Mesenteric fat pad (tissue), 1 donor: ENCODE results near the gene BOC. TPM values are rescaled to one million over a fixed set of nuclear protein-coding genes. Genes with fewer than 3 reads are reported as not detected.
"Not testable (repeated sequence)": the region's sequence is repeated elsewhere in the genome, so short reads cannot be mapped to it uniquely, and the experiment has no call there.

ENCODE experiments used
- DNase-seq: peaks from one replicate; pipeline ENCODE4 v3.0.0-alpha.2; 2020; ENCODE audit warnings: low spot score
- long read RNA-seq: library from polyadenylated mRNA; unstranded; transcript quantifications from one replicate; pipeline ENCODE4 v2.0.0, GENCODE V29; 2020
- total RNA-seq: library from RNA; stranded (reverse); fragmentation: NEBNext Ultra II Directional; extraction: Animal tissue kit (Norgen Biotek cat#: 25700); gene quantifications from one replicate; pipeline ENCODE4 v1.2.1, GENCODE V29; 2021
- donor health status: DM: yes; HTN: yes; CAD: no.

Gene BOC, protein sequence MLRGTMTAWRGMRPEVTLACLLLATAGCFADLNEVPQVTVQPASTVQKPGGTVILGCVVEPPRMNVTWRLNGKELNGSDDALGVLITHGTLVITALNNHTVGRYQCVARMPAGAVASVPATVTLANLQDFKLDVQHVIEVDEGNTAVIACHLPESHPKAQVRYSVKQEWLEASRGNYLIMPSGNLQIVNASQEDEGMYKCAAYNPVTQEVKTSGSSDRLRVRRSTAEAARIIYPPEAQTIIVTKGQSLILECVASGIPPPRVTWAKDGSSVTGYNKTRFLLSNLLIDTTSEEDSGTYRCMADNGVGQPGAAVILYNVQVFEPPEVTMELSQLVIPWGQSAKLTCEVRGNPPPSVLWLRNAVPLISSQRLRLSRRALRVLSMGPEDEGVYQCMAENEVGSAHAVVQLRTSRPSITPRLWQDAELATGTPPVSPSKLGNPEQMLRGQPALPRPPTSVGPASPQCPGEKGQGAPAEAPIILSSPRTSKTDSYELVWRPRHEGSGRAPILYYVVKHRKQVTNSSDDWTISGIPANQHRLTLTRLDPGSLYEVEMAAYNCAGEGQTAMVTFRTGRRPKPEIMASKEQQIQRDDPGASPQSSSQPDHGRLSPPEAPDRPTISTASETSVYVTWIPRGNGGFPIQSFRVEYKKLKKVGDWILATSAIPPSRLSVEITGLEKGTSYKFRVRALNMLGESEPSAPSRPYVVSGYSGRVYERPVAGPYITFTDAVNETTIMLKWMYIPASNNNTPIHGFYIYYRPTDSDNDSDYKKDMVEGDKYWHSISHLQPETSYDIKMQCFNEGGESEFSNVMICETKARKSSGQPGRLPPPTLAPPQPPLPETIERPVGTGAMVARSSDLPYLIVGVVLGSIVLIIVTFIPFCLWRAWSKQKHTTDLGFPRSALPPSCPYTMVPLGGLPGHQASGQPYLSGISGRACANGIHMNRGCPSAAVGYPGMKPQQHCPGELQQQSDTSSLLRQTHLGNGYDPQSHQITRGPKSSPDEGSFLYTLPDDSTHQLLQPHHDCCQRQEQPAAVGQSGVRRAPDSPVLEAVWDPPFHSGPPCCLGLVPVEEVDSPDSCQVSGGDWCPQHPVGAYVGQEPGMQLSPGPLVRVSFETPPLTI
- total RNA-seq: 37.3 TPM
- long read RNA-seq, partial matches to known transcripts: 26 of 42 reads
- long read RNA-seq, other reads (novel, unspliced or antisense): 15 of 42 reads

DNA sequence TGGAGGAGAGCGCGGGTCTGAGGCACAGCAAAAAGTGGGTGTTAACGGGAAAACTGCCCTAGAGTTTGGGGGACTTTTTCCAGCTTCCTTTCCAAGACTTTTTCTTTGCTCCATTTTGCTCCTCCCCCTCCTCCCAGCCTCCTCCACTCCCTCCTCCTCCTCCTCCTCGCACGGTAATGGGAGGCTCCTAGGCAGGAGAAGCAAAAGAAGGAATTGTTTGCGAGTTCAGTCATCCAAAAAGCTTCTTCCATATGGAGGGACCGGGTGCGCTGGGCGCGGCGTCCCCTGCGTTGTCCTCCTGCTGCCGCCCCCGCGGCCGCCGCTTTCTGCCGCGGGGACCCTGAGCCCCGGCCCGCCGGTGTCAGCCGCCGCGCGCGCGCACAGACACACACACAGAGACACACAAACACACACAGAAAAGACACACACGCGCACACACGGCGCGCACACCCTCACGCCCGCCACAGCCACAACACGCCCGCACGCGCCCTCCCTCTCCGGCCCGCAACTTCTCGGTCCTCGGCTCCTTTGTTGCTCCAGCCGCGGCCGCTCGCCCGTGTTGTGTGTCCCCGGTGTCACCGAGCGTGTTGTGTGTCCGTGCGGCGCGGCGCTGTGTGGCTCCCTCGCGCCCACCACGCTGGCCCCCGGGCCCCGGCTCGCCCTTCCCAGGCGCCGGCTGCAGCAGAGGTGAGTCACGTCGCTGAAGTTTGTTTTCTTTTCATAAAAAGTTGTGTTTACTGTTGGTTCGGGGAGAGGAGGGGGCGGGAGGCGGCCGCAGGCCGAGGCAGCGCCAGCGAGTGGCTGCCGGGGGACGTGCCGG lies at the start of gene BOC:
Gene BOC, plus strand, starts transcription at position 228 of the 820 bp plus-strand sequence. CDS start 38,246 bp downstream, outside the sequence.
- DNase-seq: no peak

DNA sequence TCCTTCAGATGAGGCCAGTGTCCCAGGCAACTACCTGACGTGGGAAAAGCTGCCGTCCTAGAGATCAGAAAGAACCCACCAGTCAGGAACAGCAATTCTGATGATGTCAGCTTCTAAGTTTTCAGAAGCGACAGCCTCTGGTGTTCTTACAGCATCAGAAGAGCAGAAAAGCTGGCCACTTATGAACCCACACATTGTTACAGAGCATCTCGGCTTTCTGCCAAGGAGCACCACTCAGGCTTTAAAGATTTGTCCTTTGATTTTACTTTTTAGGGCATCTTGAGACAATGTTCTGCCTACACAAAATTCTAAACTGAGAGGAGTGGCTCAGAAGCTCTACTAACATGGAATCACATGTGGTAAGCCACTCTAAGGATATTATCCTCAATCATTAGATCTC lies 49.7 kb upstream of the BOC start:
- DNase-seq: no peak

DNA sequence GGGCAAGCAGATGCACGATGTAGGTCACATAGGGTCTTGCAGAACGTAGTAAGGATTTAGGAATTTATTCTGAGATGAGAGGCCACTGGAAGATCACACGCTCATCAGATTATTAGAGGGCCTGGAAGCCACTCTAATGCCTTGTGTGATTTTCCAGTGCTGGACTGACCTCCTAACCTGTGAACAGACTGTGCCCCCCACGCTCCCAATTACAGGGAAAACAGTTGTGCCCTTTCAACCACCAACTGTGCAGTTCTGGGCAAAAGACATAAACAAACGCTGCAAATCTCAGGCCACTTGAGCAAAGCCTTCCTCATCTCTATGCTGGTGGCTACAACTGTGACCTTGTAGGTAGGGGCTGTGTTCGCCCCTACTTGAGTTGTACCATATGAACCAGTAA lies 48.2 kb upstream of the BOC start:
- DNase-seq: no peak

DNA sequence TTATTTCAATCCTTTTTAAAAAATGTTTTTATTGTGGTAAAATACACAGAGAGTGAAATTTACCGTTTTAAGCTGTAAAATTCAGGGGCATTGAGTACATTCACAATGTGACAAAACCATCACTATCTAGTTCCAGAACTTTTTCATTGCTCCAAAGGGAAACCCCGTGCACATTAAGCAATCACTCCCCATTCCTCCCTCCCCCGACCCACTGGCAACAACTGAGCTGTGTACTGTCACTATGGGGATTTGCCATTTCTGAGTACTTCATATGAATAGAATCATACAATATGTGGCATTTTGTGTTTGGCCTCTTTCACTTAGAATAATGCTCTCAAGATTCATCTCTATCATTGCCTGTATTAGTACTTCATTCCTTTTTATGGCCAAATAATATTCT lies 45.5 kb upstream of the BOC start:
- no peak for DNase-seq

DNA sequence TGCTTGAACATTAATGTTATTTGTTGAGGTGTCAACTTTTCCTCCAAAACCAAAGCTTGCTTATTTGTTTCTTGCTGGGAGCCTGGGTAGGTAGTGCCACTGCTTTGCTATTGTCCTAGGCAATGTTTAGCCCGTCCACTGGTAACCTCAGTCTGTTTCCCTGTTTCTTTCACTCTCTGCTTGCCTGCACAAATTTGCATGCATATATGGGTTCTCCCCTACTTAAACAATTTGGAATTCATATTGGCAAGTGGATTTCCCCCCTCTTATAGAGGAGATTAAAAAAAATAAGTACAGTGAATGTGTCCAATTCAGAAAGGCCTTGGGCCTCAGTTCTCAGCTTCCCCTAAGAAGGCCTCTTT lies 45.0 kb upstream of the BOC start:
- DNase-seq: no peak

DNA sequence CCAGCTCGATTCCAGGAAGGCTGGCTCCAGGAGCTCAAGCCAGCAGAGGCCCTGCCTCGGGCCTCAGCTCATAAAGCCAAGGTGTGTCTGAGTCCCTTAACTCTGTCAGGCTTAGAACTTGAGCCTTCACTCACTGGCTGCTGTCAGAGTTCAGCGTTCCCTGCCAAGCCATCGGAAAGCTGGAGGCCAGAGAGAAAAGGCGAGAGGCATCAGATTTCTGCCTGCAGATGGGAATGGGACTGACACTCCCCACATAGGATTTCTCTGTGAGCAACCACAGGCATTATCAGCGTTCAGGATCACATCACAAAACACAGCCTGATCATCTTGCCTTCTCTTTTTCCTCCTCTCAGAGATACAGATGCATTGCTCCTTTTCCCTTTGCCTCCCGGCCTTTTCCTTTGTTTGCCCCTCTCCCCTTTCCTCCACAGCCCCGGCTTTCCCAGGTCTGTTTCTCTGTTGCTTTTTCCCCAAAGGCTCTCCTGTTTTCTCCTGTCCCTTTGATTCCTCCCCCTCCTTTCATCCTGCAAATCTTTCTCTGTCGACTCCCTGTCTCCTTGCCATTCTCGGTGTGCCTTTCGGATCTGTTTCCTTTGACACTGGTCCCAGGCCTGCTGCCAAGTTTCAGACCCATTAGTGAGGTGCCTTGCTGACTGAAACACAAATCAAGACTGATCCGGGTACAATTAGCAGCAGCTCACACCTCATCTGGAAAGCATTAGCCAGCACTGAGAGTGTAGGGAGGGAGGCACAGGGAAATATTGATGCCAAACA lies 44.5 kb upstream of the BOC start:
- DNase-seq: no peak

DNA sequence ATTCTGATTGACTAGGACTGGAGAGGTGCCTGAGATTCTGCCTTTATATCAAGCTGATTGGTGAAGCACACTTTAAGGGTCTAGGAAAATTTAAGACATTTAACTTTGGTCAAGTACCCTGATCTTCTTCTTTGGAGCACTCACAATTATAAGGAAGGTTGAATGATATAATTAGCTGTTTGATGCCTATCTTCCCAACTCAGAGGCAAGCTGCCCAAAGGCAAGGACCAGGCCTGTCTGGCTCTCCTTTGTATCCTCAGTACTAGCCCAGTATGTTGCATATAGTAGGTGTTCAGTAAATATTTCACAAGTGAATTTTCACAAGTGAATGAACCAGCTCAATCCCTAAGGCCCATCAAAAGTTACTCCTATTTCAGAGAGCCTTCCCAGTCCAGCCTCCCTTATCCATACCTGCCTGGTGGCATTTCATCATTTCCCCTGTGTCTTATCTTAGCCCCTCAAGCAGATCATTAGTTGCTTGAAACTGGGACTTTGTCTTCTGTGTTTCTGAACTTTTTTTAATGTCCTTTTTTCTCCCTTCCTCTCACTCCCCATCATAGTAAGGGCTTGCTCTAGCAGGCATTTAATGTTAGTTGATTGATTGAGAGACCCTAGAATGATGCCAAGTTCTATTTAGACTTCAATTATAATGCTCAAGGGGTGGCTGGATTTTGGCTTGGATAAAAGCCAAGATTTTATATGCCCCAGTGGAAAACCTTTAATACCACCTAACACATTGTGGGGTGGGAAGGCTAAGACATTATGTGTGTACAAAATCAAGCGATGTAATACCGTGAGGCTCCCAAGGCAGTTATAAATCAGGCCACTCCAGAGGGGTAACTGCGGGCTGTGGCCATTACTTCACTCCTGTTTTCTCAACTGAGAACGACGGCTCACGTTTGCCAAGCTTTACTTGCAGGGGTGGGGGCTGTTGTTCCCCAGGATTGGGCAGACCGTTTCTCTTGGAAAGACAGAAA lies 43.2 kb upstream of the BOC start:
- no peak for DNase-seq

DNA sequence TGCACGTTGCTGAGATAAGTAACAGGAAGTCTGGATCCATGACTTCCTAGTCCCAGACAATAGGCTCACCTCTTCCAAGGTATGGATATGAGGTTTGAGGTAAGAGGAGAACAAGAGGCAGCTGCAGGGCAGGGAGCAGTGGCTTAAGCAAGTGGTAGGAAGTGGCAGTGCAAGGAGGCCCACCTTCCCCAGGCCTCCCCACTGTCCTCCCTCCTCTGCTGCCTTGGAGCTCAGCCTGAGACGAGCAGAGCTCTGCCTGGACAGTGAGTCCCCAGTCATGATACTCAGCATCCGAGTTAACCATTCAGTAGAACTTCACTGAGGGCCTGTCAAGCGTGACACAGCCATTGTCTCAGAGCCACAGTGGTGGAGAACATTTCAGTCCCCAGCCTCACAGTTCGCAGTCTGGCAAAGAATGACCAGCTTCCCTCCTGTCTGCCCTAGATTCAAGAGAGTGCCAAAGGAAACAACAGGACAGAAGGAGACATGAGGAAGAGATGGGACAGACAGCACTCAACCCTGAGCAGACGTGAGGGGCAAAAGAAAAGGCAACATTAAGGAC lies 41.4 kb upstream of the BOC start:
- DNase-seq: no peak

DNA sequence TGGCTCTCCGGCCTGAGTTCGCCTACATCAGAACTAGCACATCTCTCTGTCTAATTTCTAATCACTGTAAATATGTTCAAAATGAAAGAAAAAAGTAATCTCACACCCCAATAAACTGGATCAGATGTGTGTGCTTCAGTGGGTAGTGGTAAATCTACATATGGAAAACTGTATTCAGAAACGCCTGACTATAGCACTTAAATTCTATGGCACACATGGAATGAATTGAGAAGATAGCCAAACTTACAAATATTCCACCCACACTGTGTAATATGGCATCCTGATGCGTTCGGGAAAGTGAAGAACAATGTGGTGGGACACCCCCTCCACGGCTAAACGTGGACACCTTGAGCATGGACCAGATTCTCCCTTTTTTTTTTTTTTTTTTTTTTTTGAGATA lies 40.6 kb upstream of the BOC start:
- DNase-seq: no peak

DNA sequence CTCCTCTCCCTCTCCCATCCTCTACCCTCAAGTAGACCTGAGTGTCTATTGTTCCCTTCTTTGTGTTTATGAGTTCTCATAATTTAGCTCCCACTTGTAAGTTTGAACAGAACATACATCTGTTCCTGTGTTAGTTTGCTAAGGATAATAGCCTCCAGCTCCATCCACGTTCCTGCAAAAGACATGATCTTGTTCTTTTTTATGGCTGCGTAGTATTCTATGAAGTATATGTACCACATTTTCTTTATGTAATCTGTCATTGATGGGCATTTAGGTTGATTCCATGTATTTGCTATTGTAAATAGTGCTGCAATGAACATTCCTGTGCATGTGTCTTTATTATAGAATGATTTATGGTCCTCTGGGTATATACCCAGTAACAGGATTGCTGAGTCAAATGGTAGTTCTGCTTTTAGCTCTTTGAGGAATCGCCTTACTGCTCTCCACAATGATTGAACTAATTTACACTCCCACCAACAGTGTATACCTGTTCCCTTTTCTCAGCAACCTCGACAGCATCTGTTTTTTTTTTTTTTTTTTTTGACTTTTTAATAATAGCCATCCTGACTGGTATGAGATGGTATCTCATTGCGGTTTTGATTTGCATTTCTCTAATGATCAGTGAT lies 39.6 kb upstream of the BOC start:
- not testable (repeated sequence) for DNase-seq

DNA sequence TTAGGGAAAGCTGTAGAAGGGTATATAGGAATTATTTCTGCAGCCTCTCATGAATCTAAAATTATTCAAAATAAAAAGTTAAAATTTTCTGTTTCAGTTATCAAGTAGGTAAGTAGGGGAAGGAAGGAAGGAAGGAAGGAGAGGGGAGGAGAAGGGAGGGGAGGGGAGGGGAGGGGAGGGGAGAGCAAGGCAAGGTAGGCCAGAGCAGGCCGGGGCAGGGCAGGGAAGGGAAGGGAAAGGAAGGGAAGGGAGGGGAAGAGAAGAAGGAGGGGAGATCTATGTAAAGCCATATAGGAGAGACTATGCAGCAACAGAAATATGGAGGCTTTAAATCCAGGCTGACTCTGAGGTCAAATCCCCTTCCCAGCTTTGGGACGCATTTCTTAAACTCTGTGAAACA lies 38.3 kb upstream of the BOC start:
- DNase-seq: no peak

DNA sequence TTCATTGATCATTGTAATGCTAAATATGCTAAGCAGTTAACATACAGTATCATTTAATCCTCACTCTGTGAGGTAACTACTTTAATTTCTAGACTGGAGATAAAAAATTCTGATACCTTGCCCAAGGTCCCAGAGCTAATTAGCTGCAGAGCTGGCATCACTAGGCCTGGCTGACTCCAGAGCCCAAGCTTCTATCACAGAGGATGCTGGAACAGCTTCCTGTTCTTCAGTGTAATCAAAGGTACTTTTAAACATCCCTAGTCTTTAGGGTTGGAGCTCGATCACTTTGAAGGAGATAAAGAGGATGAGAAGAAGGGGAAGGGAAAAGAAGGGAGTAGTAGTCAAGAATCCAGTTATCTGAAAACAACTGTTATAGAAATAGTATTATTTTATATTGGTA lies 37.1 kb upstream of the BOC start:
- DNase-seq: no peak

DNA sequence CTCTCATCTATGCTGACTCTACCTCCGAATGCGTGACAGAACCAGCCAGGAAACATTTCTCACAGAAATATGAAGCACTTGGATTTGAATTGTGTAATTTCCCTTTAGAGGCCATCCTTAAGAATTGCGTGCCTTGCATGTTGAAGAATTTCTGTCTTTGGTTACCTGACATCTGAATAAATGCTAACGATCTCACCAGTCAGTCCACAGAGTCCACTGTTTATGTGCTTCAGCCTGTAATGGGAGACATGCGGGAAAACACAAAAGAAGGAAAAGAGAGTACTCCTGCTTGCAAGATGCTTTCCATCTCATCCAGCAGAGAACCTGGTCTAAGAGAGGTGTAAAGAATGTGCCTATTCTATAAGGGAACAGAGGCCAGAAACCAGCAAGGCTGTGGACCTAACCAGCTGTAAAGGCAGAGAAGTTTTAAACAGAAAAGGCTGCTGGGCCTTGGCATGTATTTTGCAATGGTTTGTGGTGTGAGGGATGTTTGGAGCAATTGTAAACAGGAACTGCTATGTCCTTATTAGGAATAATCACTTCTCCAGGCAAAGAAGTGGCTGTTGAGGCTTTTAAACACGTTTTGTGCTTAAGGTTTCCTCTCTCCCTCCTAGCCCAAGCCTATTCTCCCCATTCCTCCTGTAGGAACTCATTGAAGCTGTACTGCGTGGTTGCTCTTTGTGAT lies 36.4 kb upstream of the BOC start:
- no peak for DNase-seq

DNA sequence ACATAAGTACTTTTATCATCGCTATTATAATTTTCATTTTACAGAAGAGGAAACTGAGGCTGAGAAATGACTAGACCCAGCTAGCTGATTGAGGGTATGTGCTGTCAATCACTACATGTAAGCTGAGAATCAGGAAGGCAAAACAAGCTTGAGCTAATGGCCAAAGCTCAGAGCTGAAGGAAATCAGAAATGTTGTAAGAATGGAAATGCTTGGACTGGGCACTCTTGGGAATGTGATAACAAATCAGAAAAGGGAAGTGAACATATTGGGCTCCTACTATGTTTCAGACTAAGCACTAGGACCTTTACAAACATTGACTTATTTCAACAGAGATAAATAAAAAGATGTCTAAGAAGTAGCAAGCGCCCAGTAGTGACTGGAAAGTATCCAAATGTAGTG lies 33.8 kb upstream of the BOC start:
- no peak for DNase-seq

DNA sequence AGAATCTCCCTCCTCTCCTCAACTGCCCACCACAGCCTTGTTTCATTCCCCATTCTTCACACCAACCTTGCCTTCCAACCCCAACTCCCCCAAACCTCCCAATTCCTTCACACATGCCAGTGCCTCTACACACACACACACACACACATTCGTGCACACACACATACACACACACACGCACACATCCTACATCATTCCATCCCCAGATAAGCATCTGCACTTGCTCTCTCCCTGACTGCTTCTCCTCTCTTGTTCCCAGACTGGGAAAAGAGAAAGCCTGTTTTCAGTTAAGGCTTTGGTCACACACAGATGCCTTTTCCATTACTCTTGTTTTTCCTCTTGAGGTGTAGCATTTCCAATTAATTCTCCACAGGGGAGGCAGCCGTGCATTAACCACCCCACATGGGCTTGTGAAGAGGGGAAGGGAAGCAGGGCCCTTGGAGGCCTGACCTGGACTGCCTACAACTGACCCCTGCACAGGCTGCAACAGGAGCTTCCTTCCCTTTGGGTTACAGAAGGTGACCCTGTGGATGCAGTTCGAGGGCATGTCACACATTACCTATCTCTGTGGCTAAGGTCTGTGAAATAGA lies 32.0 kb upstream of the BOC start:
- DNase-seq: no peak

DNA sequence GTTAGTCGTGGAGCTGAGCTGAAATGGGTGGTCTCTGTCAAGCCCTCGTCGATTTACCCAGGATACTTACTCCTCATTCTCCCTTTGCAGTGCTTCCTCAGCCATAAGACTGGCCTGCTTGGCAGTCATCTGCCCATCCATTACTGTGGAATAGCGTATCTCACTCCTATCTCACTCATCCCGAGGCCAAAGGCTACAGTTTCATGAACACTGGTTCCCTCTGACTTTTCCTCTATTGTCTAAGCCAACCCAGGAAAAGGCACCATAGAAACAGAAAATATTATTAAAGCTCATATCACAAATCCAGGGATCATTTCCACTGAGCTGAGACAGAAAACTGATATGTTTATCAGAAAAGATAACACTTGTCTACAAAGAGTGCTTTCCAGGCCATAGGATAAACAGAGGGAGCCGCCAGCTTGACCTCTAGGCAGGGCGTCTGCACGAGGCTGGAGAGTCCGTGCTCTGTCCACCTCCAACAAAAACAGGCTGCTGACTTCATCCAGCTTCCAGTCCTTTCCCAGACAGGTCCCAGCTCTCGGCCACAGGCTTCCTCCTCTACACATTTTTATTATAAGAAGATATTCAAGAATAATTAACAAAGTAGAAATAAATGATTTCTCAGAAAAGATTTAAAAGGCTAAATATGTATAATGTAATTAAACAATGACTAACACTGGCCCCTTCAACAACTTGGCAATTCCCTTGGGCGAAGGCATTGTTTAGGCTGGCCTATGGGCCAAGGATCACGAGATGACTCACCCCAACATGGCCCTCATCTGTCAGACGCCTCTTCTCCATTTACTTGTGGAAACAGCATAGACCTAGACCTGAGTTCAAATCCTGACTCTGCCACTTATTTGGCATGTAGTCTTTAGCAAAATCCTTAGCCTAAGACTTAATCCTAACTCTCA lies 27.4 kb upstream of the BOC start:
- no peak for DNase-seq
